Measurements from ENCODE around the gene SEMA3A.

SEMA3A gene

GRCh38 chr7:84177758-84178412, 16.7 kb downstream of the SEMA3A start:
- FAIRE-seq (no peak), DNase-seq (ENCODE audit: insufficient read length, low spot score) (no peak)
- TF ChIP-seq CTCF (IDR thresholded peaks at IDR 0.05; ENCODE audit: insufficient read depth, missing control alignments), result no peak

DNA sequence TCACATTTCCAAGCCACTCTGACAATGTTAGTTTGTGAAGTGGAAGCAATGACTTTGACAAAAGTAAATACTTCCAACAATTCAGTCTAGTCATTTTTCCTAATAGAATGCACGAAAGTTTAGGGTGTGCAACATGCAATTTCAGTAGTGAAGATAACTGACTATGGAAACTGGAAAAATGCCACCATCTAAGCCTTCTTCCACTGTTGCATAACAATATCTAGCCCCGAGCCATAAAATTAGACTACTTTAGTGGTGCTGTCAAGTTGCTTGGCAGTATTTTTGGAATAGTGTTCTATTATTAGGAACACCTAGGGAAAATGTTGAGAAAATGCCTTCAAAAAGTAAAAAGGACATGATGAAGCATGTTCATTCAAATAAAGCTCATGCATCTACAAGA, 17.9 kb downstream of the SEMA3A start:
- FAIRE-seq (no peak), DNase-seq (ENCODE audit: insufficient read length, low spot score) (no peak)
- TF ChIP-seq CTCF (IDR thresholded peaks at IDR 0.05; ENCODE audit: insufficient read depth, missing control alignments), result no peak

GRCh38 chr7:84175461-84175860, 19.1 kb downstream of the SEMA3A start:
- DNase-seq (ENCODE audit: insufficient read length, low spot score) (no peak), FAIRE-seq (no peak)
- TF ChIP-seq CTCF (IDR thresholded peaks at IDR 0.05; ENCODE audit: insufficient read depth, missing control alignments), result no peak

DNA sequence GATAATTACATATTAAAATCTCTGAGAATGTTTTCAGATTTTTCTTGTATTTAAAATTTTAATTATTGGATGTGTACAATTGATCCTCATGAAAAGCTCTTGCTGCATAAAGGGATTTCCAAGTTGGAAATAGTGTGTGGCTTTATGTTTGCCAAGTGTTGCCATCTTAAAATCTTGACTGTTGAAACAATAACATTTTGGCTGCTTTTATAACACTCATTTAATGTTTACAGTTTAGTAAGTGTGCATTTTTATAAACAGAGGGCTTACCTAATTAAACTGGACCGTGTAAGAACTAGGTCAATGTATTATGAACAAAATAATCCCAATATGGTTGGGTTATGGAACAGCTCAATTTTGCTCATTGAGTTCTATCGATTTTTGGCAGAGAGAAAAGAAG, 23.9 kb downstream of the SEMA3A start:
- FAIRE-seq (peak; percentile 90), DNase-seq (ENCODE audit: insufficient read length, low spot score) (no peak)
- no peak for TF ChIP-seq CTCF (IDR thresholded peaks at IDR 0.05; ENCODE audit: insufficient read depth, missing control alignments)

GRCh38 chr7:84162584-84162983, 32.0 kb downstream of the SEMA3A start:
- no peak for DNase-seq (ENCODE audit: insufficient read length, low spot score)
- peak; percentile 63 for FAIRE-seq
- no peak for TF ChIP-seq CTCF (IDR thresholded peaks at IDR 0.05; ENCODE audit: insufficient read depth, missing control alignments)

DNA sequence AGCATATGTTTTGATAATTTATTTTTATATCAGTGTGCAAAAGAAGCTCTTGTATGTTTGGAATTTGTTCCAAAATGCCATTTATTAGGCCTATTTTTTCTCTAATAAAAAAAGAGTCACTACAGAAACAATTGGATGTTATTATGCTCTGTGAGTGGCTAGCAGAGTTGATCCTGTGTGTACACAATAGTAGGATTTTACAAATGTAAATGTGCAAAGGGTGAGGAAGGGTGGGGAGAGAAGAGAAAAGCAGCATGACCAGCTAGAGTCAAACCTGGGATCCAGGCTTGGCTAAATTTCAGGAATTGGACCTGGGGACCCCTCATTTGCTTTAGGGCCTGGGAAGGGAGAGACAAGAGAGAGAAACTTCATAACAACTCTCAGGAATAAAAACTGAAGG, 32.5 kb downstream of the SEMA3A start:
- FAIRE-seq, result peak; percentile 69
- no peak for TF ChIP-seq CTCF (IDR thresholded peaks at IDR 0.05; ENCODE audit: insufficient read depth, missing control alignments)
- no peak for DNase-seq (ENCODE audit: insufficient read length, low spot score)

DNA sequence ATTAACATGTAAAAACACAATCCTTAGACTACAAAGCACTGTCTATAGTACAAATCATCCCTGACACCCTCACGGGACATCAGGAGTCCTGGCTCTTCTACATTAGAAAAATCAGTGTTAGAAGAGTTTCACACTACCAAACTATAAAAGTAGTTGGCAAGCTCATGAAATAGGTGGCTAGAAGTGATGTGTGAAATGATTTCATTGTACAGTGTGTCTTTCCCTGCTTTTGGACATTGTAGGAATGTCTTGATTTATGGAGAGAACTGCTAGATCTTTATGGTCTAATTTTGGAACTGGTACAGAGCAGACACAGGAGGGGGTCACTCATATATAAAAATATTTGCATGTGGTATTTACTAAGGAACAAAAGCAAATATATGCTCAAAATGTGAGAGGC, 33.2 kb downstream of the SEMA3A start:
- no peak for TF ChIP-seq CTCF (IDR thresholded peaks at IDR 0.05; ENCODE audit: insufficient read depth, missing control alignments)
- FAIRE-seq (no peak), DNase-seq (ENCODE audit: insufficient read length, low spot score) (no peak)

Data from D721Med (cell line).